ENCODE measurements around the gene RIOX2. TPM values are rescaled to one million over a fixed set of nuclear protein-coding genes. Genes with fewer than 3 reads are reported as not detected.

The RIOX2 gene
- total and polyA plus RNA-seq, 2 of the 8 experiments (the other 6 are each of a cell fraction or from before 2014, with no cell fraction given), result 3.8 to 16.4 TPM

DNA sequence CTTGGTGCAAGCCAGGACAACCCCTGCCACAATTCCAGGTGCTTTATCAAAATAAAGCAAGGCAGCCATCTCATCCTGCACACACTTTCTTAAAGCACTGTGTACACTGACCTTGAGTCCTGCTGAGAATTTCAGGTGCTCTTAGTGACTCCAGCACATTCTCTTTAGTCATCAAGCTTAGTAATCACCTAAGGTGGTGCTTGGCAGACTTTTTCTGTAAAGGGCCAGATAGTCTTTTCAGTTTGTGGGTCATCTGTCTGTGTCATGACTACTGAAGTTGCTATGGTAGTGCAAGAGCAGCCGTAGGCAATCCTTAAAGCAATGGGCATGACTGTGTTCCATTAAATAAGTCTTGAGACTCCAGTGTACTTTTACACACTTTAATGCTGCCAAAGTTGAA, 36.4 kb downstream of the RIOX2 start (continued):
- TF ChIP-seq CHD7 (IDR thresholded peaks at IDR 0.05; ENCODE audit: insufficient replicate concordance, low read length), result no peak
- TF ChIP-seq YY1 (IDR thresholded peaks at IDR 0.05; ENCODE audit: low read depth, low read length), result no peak
- TF ChIP-seq TAF7 (optimal IDR thresholded peaks at IDR 0.05; ENCODE audit: borderline replicate concordance, low read depth, low read length), result no peak
- no peak for TF ChIP-seq HDAC2 (IDR thresholded peaks at IDR 0.05; ENCODE audit: borderline replicate concordance in 1 of 2, low read depth in 2 of 2, low read length in 2 of 2)
- no peak for TF ChIP-seq TBP (IDR thresholded peaks at IDR 0.05; ENCODE audit: low read depth, low read length)
